GM19035 (cell line): ENCODE data around the gene IL21R.
"Not testable (repeated sequence)": the region's sequence is repeated elsewhere in the genome, so short reads cannot be mapped to it uniquely, and the experiment has no call there.

ENCODE experiments used
- ATAC-seq: cut with Tn5 transposase; IDR thresholded peaks from one replicate; pipeline ENCODE4 v1.9.1; 2021; ENCODE audit not compliant: unreplicated experiment

IL21R gene

GRCh38 chr16:27374804-27375425 lies 27.1 kb upstream of the IL21R start:
- ATAC-seq, result no peak

- ATAC-seq, result no peak
Measured at GRCh38 chr16:27377666-27378485, 24.1 kb upstream of the IL21R start.

- no peak for ATAC-seq
Measured at GRCh38 chr16:27378871-27379481, 23.0 kb upstream of the IL21R start.

GRCh38 chr16:27379919-27380318 lies 22.1 kb upstream of the IL21R start:
- no peak for ATAC-seq

GRCh38 chr16:27381236-27381635 lies 20.7 kb upstream of the IL21R start:
- ATAC-seq, result no peak

- no peak for ATAC-seq
Measured at GRCh38 chr16:27381974-27382855, 19.8 kb upstream of the IL21R start.

GRCh38 chr16:27383556-27384243 lies 18.3 kb upstream of the IL21R start:
- no peak for ATAC-seq

GRCh38 chr16:27384425-27384824 lies 17.5 kb upstream of the IL21R start:
- ATAC-seq, result no peak

- no peak for ATAC-seq
Measured at GRCh38 chr16:27385398-27385797, 16.6 kb upstream of the IL21R start.

GRCh38 chr16:27386674-27387073 lies 15.3 kb upstream of the IL21R start:
- ATAC-seq, result no peak

- ATAC-seq, result peak; percentile 85
Measured at GRCh38 chr16:27387724-27388123, 14.2 kb upstream of the IL21R start.

GRCh38 chr16:27389272-27389961 lies 12.6 kb upstream of the IL21R start:
- no peak for ATAC-seq

- ATAC-seq, result no peak
Measured at GRCh38 chr16:27390151-27390550, 11.8 kb upstream of the IL21R start.

- no peak for ATAC-seq
Measured at GRCh38 chr16:27392671-27393070, 9.3 kb upstream of the IL21R start.

GRCh38 chr16:27394516-27394915 lies 7.5 kb upstream of the IL21R start:
- no peak for ATAC-seq

- not testable (repeated sequence) for ATAC-seq
Measured at GRCh38 chr16:27398341-27398893, 3.6 kb upstream of the IL21R start.

GRCh38 chr16:27398894-27399853 lies 2.8 kb upstream of the IL21R start:
- ATAC-seq, result peak; percentile 31

GRCh38 chr16:27399969-27400368 lies 2.0 kb upstream of the IL21R start:
- no peak for ATAC-seq
